Heart left ventricle (tissue), 13 donors: Measurements from ENCODE around the gene LDHA.

Source experiments
- POLR2A ChIP-seq, 2 donors: fragments of 450-650 bp; IDR thresholded peaks; one replicate each; pipeline ENCODE4 v1.6.1; 2017; ENCODE audit warnings: antibody characterized with exemption in 2 of 2, mild to moderate bottlenecking in 2 of 2, moderate library complexity in 2 of 2
- TF ChIP-seq, protein P1 (sequence below), 12 donors: fragments of 200-600 bp; sonication (generic) in 4 of 12; IDR thresholded peaks; one replicate each; pipeline versions ENCODE4 v1.5.0 to v1.8.0; 2018 to 2022; ENCODE audit warnings: antibody characterized with exemption in 12 of 12, mild to moderate bottlenecking in 5 of 12
- donor health status: ischemic (EF 13 %, LVEDD 7.1; RV severe dilation, severe dysfunction).
- donor health status: DM: no; HTN: yes; CAD: no.
- donor health status: DM: no; HTN: no; CAD: no.
- donor health status: ischemic (EF 25% LVEDD 6.9; RV normal size, moderate dysfunction).
- donor health status: ischemic (EF 25% LVEDD 5.7; RV mildly dilated, moderate dysfunction).
- donor health status: ischemic (EF 35%, LVEDD 5.7; RV mildly dilated, moderate dysfunction).
- donor health status: nonischemic (EF 11% LVEDD 7.7; RV severe dilation, severe dysfunction).
- donor health status: DM: yes; HTN: yes; CAD: no.
- donor health status: PGD.
- donor health status: ischemic (EF 29% LVEDD 5.4; RV normal size, mild dysfunction).
- donor health status: nonischemic (EF 23%, LVEDD 6.1; RV moderate dilation, normal function).

DNA sequence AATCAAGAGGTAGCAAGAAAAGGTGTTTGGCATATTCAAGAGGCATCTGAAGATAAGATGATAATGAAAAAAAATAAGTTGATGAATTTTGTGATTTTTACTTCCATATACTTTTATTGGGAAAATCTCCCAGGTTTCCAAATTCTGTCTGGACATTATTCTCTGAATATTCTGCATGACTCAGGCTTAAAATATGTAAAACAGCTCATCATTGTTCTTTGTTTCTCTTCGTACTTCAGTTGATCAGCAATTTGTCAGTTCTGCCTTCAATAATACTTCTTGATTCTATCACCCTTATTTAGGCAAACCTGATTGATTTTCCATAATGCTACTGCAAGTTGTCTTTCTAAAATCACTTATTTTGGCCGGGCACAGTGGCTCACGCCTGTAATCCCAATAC, 41.8 kb upstream of the LDHA start:
- TF ChIP-seq, protein P1, sequence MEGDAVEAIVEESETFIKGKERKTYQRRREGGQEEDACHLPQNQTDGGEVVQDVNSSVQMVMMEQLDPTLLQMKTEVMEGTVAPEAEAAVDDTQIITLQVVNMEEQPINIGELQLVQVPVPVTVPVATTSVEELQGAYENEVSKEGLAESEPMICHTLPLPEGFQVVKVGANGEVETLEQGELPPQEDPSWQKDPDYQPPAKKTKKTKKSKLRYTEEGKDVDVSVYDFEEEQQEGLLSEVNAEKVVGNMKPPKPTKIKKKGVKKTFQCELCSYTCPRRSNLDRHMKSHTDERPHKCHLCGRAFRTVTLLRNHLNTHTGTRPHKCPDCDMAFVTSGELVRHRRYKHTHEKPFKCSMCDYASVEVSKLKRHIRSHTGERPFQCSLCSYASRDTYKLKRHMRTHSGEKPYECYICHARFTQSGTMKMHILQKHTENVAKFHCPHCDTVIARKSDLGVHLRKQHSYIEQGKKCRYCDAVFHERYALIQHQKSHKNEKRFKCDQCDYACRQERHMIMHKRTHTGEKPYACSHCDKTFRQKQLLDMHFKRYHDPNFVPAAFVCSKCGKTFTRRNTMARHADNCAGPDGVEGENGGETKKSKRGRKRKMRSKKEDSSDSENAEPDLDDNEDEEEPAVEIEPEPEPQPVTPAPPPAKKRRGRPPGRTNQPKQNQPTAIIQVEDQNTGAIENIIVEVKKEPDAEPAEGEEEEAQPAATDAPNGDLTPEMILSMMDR (IDR thresholded peaks at IDR 0.05), result no peak
- TF ChIP-seq POLR2A (IDR thresholded peaks at IDR 0.05), result no peak
